ENCODE data around the gene SLC30A2. TPM values are rescaled to one million over a fixed set of nuclear protein-coding genes. Genes with fewer than 3 reads are reported as not detected.

SLC30A2 gene
- polyA plus RNA-seq, 1 donor from 2014 or later: 0.46 TPM

- Histone ChIP-seq H3K27me3 (ENCODE audit: insufficient read depth, low read depth, low read length) (no peaks in the 10 kb centered on the region), H3K9me3 (ENCODE audit: low read length) (no peaks in the 10 kb centered on the region), H3K27ac (ENCODE audit: low read length) (no peak overlapping the region), H3K4me2 (ENCODE audit: low read length) (no peak overlapping the region), H3F3A (ENCODE audit: insufficient read depth, low read length, poor library complexity, severe bottlenecking) (no peaks in the 10 kb centered on the region), H3K9me2 (ENCODE audit: insufficient read depth, low read length) (no peaks in the 10 kb centered on the region), H3K36me3 (ENCODE audit: insufficient read depth, low read length) (no peaks in the 10 kb centered on the region), H2AFZ (ENCODE audit: low read depth, low read length) (no peak overlapping the region), H3K79me2 (replicated peaks; ENCODE audit: insufficient read depth, low read length) (no peaks in the 10 kb centered on the region), H3K4me3 (ENCODE audit: low read length) (no peak overlapping the region), H4K20me1 (ENCODE audit: insufficient read depth) (no peaks in the 10 kb centered on the region), H3K9ac (ENCODE audit: low read length) (no peak overlapping the region)
- TF ChIP-seq SMC3 (conservative IDR thresholded peaks at IDR 0.05; ENCODE audit: poor library complexity) (no peak), REST (IDR thresholded peaks at IDR 0.05; ENCODE audit: borderline replicate concordance) (no peak), RAD21 (conservative IDR thresholded peaks at IDR 0.05) (no peak), TAF1 (IDR thresholded peaks at IDR 0.05; ENCODE audit: low read depth) (no peak), POLR2AphosphoS5 (IDR thresholded peaks at IDR 0.05) (no peak), EZH2 (IDR thresholded peaks at IDR 0.05; ENCODE audit: borderline replicate concordance, insufficient read depth, low read length, poor library complexity, severe bottlenecking) (no peak)
These were observed 33.3 kb upstream of the SLC30A2 start for GRCh38 chr1:26079178-26079563.

- Histone ChIP-seq H3K4me2 (ENCODE audit: low read length) (no peak overlapping the region), H4K20me1 (ENCODE audit: insufficient read depth) (no peaks in the 10 kb centered on the region), H3F3A (ENCODE audit: insufficient read depth, low read length, poor library complexity, severe bottlenecking) (no peaks in the 10 kb centered on the region), H2AFZ (ENCODE audit: low read depth, low read length) (no peak overlapping the region), H3K9me2 (ENCODE audit: insufficient read depth, low read length) (no peaks in the 10 kb centered on the region), H3K36me3 (ENCODE audit: insufficient read depth, low read length) (no peaks in the 10 kb centered on the region), H3K27ac (ENCODE audit: low read length) (no peak overlapping the region), H3K9me3 (ENCODE audit: low read length) (no peaks in the 10 kb centered on the region), H3K79me2 (replicated peaks; ENCODE audit: insufficient read depth, low read length) (no peaks in the 10 kb centered on the region), H3K27me3 (ENCODE audit: insufficient read depth, low read depth, low read length) (no peaks in the 10 kb centered on the region), H3K9ac (ENCODE audit: low read length) (no peak overlapping the region), H3K4me3 (ENCODE audit: low read length) (no peak overlapping the region)
- TF ChIP-seq RAD21 (conservative IDR thresholded peaks at IDR 0.05): no peak
- TF ChIP-seq MXI1 (conservative IDR thresholded peaks at IDR 0.05; ENCODE audit: poor library complexity, severe bottlenecking): no peak
These were observed 32.6 kb upstream of the SLC30A2 start for GRCh38 chr1:26078286-26079177.

GRCh38 chr1:26077524-26077923 is 31.6 kb upstream of the SLC30A2 start:
- no peaks in the 10 kb centered on the region for H3K9me2 ChIP-seq (ENCODE audit: insufficient read depth, low read length)
- no peaks in the 10 kb centered on the region for H3K79me2 ChIP-seq (replicated peaks; ENCODE audit: insufficient read depth, low read length)
- H3F3A ChIP-seq (ENCODE audit: insufficient read depth, low read length, poor library complexity, severe bottlenecking): no peaks in the 10 kb centered on the region
- no peak overlapping the region for H3K27ac ChIP-seq (ENCODE audit: low read length)
- H4K20me1 ChIP-seq (ENCODE audit: insufficient read depth): no peaks in the 10 kb centered on the region
- no peaks in the 10 kb centered on the region for H3K9me3 ChIP-seq (ENCODE audit: low read length)
- no peak overlapping the region for H3K4me3 ChIP-seq (ENCODE audit: low read length)
- H2AFZ ChIP-seq (ENCODE audit: low read depth, low read length): no peak overlapping the region
- no peaks in the 10 kb centered on the region for H3K36me3 ChIP-seq (ENCODE audit: insufficient read depth, low read length)
- H3K27me3 ChIP-seq (ENCODE audit: insufficient read depth, low read depth, low read length): no peaks in the 10 kb centered on the region
- H3K9ac ChIP-seq (ENCODE audit: low read length): no peak overlapping the region
- TF ChIP-seq RAD21 (conservative IDR thresholded peaks at IDR 0.05) (no peak), MXI1 (conservative IDR thresholded peaks at IDR 0.05; ENCODE audit: poor library complexity, severe bottlenecking) (no peak), EZH2 (IDR thresholded peaks at IDR 0.05; ENCODE audit: borderline replicate concordance, insufficient read depth, low read length, poor library complexity, severe bottlenecking) (no peak), CTCF (IDR thresholded peaks at IDR 0.05; ENCODE audit: poor library complexity, severe bottlenecking) (no peak), POLR2AphosphoS5 (IDR thresholded peaks at IDR 0.05) (no peak), REST (IDR thresholded peaks at IDR 0.05; ENCODE audit: borderline replicate concordance) (no peak), EP300 (conservative IDR thresholded peaks at IDR 0.05; ENCODE audit: poor library complexity, severe bottlenecking) (no peak), SMC3 (conservative IDR thresholded peaks at IDR 0.05; ENCODE audit: poor library complexity) (no peak), TAF1 (IDR thresholded peaks at IDR 0.05; ENCODE audit: low read depth) (no peak)
- H3K4me2 ChIP-seq (ENCODE audit: low read length): no peak overlapping the region
